Lower lobe of right lung (tissue), 2 donors: ENCODE results near the gene PHYKPL. TPM values are rescaled to one million over a fixed set of nuclear protein-coding genes. Genes with fewer than 3 reads are reported as not detected.

Experiments used
- ATAC-seq, 2 donors: fragments of 200-7000 bp; cut with Tn5 transposase; one replicate each; pipeline ENCODE4 v1.9.1; 2020 to 2022; ENCODE audit warnings: mild to moderate bottlenecking in 2 of 2, moderate library complexity in 2 of 2
- DNase-seq: peaks from one replicate; pipeline ENCODE4 v3.0.0-alpha.2; 2020
- H3K27ac ChIP-seq: fragments of 200-600 bp; one replicate; pipeline ENCODE4 v1.8.0; 2022
- H3K27me3 ChIP-seq: fragments of 200-600 bp; one replicate; pipeline ENCODE4 v1.8.0; 2022; ENCODE audit warnings: low read depth
- H3K36me3 ChIP-seq: fragments of 200-600 bp; one replicate; pipeline ENCODE4 v1.8.0; 2022; ENCODE audit warnings: mild to moderate bottlenecking
- H3K4me1 ChIP-seq: fragments of 200-600 bp; one replicate; pipeline ENCODE4 v1.8.0; 2022
- H3K4me3 ChIP-seq: fragments of 200-600 bp; one replicate; pipeline ENCODE4 v1.8.0; 2022; ENCODE audit warnings: mild to moderate bottlenecking
- H3K9me3 ChIP-seq: fragments of 200-600 bp; one replicate; pipeline ENCODE4 v1.8.0; 2022
- intact Hi-C: fragments of 100-400 bp; cut with DNase I; formaldehyde crosslinking; loops from one replicate; pipeline ENCODE4 v1.11.0; 2022
- total RNA-seq: library from RNA; stranded (reverse); fragmentation: NEBNext Ultra II Directional; extraction: Animal tissue kit (Norgen Biotek cat#: 25700); gene quantifications from one replicate; pipeline ENCODE4 v1.2.1, GENCODE V29; 2021
- TF ChIP-seq, protein P1 (sequence below): fragments of 200-600 bp; IDR thresholded peaks from one replicate; pipeline ENCODE4 v1.8.0; 2022; ENCODE audit warnings: antibody characterized with exemption, mild to moderate bottlenecking
- donor health status: DM: no; HTN: yes; CAD: no; lungs with severe emphysema.

PHYKPL gene
- total RNA-seq, 1 donor from 2014 or later = 101 TPM

DNA sequence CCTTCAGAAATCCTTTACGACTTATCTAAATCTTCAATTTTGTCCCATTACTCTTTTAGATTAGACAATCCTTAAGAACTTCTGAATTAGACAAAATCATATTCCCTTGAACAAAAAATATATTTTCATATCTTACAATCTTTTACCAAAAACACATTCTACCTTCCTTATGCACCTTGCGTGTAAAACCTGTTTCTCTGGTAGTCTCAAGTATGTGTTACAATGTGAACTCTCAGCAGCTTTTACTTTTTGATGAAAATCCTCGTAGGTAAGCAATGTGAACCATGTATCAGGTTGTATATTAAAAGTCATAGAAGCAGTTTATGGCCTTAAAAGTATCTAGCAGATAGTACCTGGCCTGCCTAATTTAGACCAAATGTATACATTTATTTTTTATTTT lies 58.1 kb downstream of the PHYKPL start:
- Histone ChIP-seq H3K4me1 (no peaks in the 10 kb centered on the region), H3K27me3 (no peaks in the 10 kb centered on the region), H3K36me3 (no peaks in the 10 kb centered on the region), H3K27ac (no peak overlapping the region), H3K4me3 (no peak overlapping the region), H3K9me3 (no peaks in the 10 kb centered on the region)
- intact Hi-C loops = no loop called here
- ATAC-seq (no peak), DNase-seq (no peak)
- TF ChIP-seq, protein P1, sequence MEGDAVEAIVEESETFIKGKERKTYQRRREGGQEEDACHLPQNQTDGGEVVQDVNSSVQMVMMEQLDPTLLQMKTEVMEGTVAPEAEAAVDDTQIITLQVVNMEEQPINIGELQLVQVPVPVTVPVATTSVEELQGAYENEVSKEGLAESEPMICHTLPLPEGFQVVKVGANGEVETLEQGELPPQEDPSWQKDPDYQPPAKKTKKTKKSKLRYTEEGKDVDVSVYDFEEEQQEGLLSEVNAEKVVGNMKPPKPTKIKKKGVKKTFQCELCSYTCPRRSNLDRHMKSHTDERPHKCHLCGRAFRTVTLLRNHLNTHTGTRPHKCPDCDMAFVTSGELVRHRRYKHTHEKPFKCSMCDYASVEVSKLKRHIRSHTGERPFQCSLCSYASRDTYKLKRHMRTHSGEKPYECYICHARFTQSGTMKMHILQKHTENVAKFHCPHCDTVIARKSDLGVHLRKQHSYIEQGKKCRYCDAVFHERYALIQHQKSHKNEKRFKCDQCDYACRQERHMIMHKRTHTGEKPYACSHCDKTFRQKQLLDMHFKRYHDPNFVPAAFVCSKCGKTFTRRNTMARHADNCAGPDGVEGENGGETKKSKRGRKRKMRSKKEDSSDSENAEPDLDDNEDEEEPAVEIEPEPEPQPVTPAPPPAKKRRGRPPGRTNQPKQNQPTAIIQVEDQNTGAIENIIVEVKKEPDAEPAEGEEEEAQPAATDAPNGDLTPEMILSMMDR = no peak

DNA sequence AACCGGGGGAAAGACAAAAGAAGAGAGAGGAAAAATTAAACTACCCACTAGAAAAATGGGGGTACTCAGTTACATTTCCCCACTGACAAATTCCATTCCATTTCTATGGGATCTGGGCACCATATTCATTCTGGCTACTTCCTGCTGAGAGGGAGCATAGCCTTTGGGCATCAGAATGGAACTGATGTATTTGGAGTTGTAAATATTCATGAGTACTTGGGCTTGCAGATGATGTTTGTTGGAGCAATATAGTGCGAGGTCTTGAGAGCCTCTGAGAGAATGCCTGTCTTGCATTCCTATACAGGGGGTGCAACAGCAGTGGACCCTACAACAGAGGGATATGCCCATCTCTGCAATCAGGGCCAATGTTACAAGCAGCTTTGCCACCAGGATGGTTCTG lies 62.1 kb downstream of the PHYKPL start:
- Histone ChIP-seq H3K27me3 (peaks cover 8% of the 10 kb centered on the region), H3K36me3 (no peaks in the 10 kb centered on the region), H3K9me3 (no peaks in the 10 kb centered on the region), H3K4me3 (no peak overlapping the region), H3K4me1 (no peaks in the 10 kb centered on the region), H3K27ac (no peak overlapping the region)
- intact Hi-C loops = no loop called here
- ATAC-seq = no peak
- TF ChIP-seq, protein P1 = no peak
- no peak for DNase-seq

DNA sequence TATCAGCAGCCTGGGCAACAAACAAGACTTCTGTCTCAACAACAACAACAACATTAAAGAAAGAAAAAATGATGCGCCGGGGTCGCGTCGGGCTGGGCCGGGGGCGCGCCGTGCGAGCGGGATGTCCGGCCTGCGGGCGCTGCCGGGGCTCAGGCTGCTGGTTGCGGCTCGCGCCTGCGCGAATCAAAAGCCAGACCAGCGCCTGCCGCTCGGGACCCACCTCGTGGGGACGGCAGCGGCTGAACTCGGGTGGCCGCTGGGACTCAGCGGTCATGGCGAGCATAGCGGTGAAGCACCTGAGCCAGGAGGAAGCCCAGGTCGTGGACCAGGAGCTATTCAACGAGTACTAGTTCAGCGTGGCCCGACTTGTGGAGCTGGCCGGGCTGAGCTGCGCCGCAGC lies 67.0 kb downstream of the PHYKPL start:
- Histone ChIP-seq H3K36me3 (no peaks in the 10 kb centered on the region), H3K27ac (no peak overlapping the region), H3K27me3 (peaks cover 26% of the 10 kb centered on the region), H3K9me3 (no peaks in the 10 kb centered on the region), H3K4me3 (no peak overlapping the region), H3K4me1 (peaks cover 9% of the 10 kb centered on the region)
- intact Hi-C loops = no loop called here
- ATAC-seq (no peak), DNase-seq (no peak)
- TF ChIP-seq, protein P1 = no peak

DNA sequence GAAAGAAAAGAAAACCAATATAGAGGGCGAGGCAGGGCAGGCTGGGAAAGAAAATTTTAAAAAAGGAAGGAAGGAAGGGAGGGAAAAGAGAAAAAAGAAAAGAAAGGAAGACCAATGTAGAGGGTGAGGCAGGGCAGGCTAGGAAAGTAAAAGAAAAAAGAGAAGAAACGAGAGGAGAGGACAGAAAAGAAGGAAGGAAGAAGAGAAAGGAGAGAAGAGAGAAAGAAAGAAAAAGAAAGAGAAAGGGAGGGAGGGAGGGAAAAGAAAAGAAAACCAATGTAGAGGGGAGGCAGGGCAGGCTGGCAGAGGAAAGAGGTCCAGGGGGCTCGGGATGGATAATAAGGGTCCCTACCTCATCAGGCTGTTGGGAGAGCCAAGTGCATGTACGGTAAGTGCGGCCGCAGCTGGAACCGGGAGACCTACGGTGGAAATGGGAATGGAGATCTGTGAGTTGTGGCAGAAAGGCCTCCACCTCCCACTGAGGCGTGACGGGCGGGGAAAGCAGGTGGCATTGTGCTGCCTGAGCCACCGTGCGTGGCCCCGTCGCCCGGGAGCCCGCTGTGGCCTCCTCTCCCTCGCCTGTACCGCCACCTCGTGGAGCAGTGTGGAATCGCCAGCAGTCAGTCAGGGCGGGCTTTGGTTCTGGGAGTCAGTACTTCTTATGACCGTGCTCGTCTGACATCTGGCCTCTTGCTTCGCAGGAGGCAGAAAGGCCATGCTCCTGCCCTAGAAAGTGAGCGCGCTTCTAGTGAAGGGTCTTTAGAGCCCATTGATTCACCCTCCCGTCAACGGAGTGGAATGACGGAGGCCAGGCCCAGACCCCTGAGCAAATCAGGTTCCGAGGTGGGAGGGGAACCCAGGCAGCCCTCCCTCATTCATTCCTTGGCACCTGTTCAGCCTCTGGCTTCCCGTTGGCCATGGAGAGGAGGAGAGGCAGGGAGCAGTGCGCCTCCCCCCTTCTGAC lies 68.5 kb downstream of the PHYKPL start:
- intact Hi-C loops = loop anchor here (5.0 kb wide), 1 partner anchor 87 kb away; no protein-coding TSS in a partner anchor
- Histone ChIP-seq H3K36me3 (no peaks in the 10 kb centered on the region), H3K9me3 (no peaks in the 10 kb centered on the region), H3K27me3 (peaks cover 26% of the 10 kb centered on the region), H3K27ac (no peak overlapping the region), H3K4me1 (peaks cover 9% of the 10 kb centered on the region), H3K4me3 (no peak overlapping the region)
- DNase-seq = peak; percentile 88
- peak; percentile 98 for ATAC-seq
- TF ChIP-seq, protein P1 = peak; percentile 100

DNA sequence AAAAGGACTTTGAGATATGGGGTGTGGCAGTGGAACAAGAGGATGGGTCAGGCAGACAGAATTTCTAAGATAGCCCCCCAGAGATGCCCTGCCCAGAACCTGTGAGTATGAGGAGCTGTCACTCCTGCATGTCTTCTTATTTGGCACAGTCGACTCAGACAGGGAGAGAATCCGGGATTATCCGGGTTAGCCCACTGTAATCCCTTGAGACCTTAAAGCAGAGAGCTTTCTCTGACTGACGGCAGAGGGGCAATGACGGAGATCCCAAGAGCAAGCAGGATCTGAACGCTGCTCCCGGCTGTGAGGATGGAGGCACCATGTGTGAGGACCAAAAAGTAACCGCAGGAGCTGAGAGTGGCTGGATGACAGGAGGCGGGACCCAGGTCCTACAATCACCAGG lies 70.1 kb downstream of the PHYKPL start:
- ATAC-seq = no peak
- intact Hi-C loops = loop anchor here (5.0 kb wide), 1 partner anchor 85 kb away; no protein-coding TSS in a partner anchor

More for the DNA sequence above, 70.1 kb downstream of the PHYKPL start:
- H3K9me3 ChIP-seq = no peaks in the 10 kb centered on the region
- H3K36me3 ChIP-seq = no peaks in the 10 kb centered on the region
- TF ChIP-seq, protein P1 = no peak
- H3K27ac ChIP-seq = no peak overlapping the region
- peaks cover 26% of the 10 kb centered on the region for H3K27me3 ChIP-seq
- no peak overlapping the region for H3K4me3 ChIP-seq
- DNase-seq = no peak
- peaks cover 9% of the 10 kb centered on the region for H3K4me1 ChIP-seq
